ENCODE measurements around the gene RPS25. TPM values are rescaled to one million over a fixed set of nuclear protein-coding genes. Genes with fewer than 3 reads are reported as not detected.
A peak's percentile ranks its signal among the peaks of the same experiment; 100 is the strongest.

Gene RPS25
- total and polyA plus RNA-seq, 10 of the 15 experiments (the other 5 are each of a cell fraction or from before 2014, with no cell fraction given) = 886 to 3,746 (median 3,066) TPM

DNA sequence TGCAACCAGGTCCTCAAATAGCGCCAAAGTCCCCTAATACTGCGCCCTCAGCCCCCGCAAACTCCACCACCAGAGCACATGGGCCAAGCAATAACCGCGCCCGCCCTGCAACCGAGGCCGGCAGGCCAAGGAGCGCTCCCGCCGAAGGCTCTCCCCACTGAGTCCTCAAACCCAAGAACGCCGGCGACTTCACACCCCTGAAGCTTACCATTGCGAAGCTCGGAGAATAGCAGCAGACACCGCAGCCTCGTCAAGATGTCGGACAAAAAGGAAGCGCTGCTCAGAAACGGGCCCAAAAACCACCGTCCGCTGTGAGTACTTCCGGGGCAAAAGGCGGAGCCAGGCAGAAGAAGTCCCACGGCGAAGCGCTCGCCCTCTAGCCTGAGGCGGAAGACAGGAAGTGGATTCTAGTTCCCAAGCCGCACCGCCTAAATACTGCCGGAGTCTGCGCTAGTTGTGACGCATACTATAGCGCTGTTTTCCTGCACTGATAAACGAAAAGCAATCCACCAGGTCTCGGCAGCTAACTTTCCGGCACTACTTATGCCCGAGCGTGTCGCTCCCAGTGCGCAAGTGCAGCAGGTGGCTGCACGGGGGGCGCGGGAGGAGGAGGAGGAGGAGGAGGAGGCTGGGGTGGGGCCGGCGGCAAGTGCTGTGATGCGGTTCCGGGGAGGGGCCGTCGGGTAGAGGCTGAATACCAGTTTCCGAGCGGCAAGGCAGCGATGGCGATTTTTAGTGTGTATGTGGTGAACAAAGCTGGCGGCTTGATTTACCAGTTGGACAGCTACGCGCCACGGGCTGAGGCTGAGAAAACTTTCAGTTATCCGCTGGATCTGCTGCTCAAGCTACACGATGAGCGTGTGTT lies at the start of gene RPS25, which contains the start of gene TRAPPC4 (continued):
- no peak for TF ChIP-seq RAD21 (IDR thresholded peaks at IDR 0.05; ENCODE audit: insufficient read depth, low read depth, low read length)
- TF ChIP-seq RAD51 (IDR thresholded peaks at IDR 0.05) = no peak
- TF ChIP-seq, protein P1, sequence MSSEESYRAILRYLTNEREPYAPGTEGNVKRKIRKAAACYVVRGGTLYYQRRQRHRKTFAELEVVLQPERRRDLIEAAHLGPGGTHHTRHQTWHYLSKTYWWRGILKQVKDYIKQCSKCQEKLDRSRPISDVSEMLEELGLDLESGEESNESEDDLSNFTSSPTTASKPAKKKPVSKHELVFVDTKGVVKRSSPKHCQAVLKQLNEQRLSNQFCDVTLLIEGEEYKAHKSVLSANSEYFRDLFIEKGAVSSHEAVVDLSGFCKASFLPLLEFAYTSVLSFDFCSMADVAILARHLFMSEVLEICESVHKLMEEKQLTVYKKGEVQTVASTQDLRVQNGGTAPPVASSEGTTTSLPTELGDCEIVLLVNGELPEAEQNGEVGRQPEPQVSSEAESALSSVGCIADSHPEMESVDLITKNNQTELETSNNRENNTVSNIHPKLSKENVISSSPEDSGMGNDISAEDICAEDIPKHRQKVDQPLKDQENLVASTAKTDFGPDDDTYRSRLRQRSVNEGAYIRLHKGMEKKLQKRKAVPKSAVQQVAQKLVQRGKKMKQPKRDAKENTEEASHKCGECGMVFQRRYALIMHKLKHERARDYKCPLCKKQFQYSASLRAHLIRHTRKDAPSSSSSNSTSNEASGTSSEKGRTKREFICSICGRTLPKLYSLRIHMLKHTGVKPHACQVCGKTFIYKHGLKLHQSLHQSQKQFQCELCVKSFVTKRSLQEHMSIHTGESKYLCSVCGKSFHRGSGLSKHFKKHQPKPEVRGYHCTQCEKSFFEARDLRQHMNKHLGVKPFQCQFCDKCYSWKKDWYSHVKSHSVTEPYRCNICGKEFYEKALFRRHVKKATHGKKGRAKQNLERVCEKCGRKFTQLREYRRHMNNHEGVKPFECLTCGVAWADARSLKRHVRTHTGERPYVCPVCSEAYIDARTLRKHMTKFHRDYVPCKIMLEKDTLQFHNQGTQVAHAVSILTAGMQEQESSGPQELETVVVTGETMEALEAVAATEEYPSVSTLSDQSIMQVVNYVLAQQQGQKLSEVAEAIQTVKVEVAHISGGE (CRISPR knock-in tag; IDR thresholded peaks at IDR 0.05) = peak; percentile 71
- TF ChIP-seq NR2F1 (conservative IDR thresholded peaks at IDR 0.05) = 0 out of 2 replicates have a peak, but pooled peaks have one; percentile 39
- 0 out of 2 replicates have a peak, but pooled peaks have one; percentile 30 for TF ChIP-seq HDGF (IDR thresholded peaks at IDR 0.05)
- no peak for TF ChIP-seq JUNB (IDR thresholded peaks at IDR 0.05)
- TF ChIP-seq CREM (IDR thresholded peaks at IDR 0.05; ENCODE audit: low read depth) = peak; percentile 87
- TF ChIP-seq MTA2 (IDR thresholded peaks at IDR 0.05; ENCODE audit: low read depth) = peak; percentile 94
- TF ChIP-seq, protein P2, sequence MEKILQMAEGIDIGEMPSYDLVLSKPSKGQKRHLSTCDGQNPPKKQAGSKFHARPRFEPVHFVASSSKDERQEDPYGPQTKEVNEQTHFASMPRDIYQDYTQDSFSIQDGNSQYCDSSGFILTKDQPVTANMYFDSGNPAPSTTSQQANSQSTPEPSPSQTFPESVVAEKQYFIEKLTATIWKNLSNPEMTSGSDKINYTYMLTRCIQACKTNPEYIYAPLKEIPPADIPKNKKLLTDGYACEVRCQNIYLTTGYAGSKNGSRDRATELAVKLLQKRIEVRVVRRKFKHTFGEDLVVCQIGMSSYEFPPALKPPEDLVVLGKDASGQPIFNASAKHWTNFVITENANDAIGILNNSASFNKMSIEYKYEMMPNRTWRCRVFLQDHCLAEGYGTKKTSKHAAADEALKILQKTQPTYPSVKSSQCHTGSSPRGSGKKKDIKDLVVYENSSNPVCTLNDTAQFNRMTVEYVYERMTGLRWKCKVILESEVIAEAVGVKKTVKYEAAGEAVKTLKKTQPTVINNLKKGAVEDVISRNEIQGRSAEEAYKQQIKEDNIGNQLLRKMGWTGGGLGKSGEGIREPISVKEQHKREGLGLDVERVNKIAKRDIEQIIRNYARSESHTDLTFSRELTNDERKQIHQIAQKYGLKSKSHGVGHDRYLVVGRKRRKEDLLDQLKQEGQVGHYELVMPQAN (conservative IDR thresholded peaks at IDR 0.05) = peak; percentile 77
- TF ChIP-seq HDAC2 (IDR thresholded peaks at IDR 0.05) = no peak
- 0 out of 2 replicates have a peak, but pooled peaks have one; percentile 56 for TF ChIP-seq CHD1 (IDR thresholded peaks at IDR 0.05; ENCODE audit: low read depth, low read length)
- TF ChIP-seq CREB1 (IDR thresholded peaks at IDR 0.05; ENCODE audit: low read depth) = peak; percentile 92
- TF ChIP-seq POLR2AphosphoS2 (IDR thresholded peaks at IDR 0.05; ENCODE audit: low read depth, low read length) = peak; percentile 59; the same call in 1 of the 2 replicates
- TF ChIP-seq RFX5 (IDR thresholded peaks at IDR 0.05; ENCODE audit: low read depth, low read length) = no peak; the same call in 1 of the 2 replicates
- TF ChIP-seq SMAD5 (IDR thresholded peaks at IDR 0.05; ENCODE audit: low read depth) = peak; percentile 79
- TF ChIP-seq ZNF207 (IDR thresholded peaks at IDR 0.05; ENCODE audit: borderline replicate concordance) = peak; percentile 44; the same call in 1 of the 2 replicates
- TF ChIP-seq RELB (IDR thresholded peaks at IDR 0.05; ENCODE audit: low read depth) = peak; percentile 82
- peak; percentile 98 for TF ChIP-seq ZBTB40 (IDR thresholded peaks at IDR 0.05; ENCODE audit: borderline replicate concordance)
- TF ChIP-seq FOS (IDR thresholded peaks at IDR 0.05; ENCODE audit: borderline replicate concordance, extremely low read depth, insufficient read length) = no peak
